ENCODE data around the gene PAXIP1. TPM values are rescaled to one million over a fixed set of nuclear protein-coding genes. Genes with fewer than 3 reads are reported as not detected.
"Not testable (repeated sequence)": the region's sequence is repeated elsewhere in the genome, so short reads cannot be mapped to it uniquely, and the experiment has no call there.

PAXIP1 gene
- total and polyA plus RNA-seq, 8 donors, result 10.6 to 22.3 (median 19.6) TPM

- Histone ChIP-seq H3K36me3 (peaks cover 0 to 92% of the 10 kb centered on the region in 2 donors), H3K27ac (no peak overlapping the region), H3K4me3 (no peak overlapping the region), H3K9me3 (no peaks in the 10 kb centered on the region), H3K4me1 (no peaks in the 10 kb centered on the region), H3K27me3 (no peaks in the 10 kb centered on the region)
- no peak for TF ChIP-seq CTCF (IDR thresholded peaks at IDR 0.05)
- DNase-seq (no peak), ATAC-seq (no peak)
- intact Hi-C loops (cut with DNase I), result no loop called here
Observed at GRCh38 chr7:154947604-154948003, 55.3 kb downstream of the PAXIP1 start.

- no peak for ATAC-seq
Observed at GRCh38 chr7:154946166-154946565, 56.8 kb downstream of the PAXIP1 start.

GRCh38 chr7:154943906-154944305, 59.0 kb downstream of the PAXIP1 start:
- no peak for DNase-seq
- Histone ChIP-seq H3K36me3 (peaks cover 0 to 58% of the 10 kb centered on the region in 2 donors), H3K4me1 (no peaks in the 10 kb centered on the region), H3K9me3 (no peaks in the 10 kb centered on the region), H3K27me3 (no peaks in the 10 kb centered on the region), H3K4me3 (no peak overlapping the region), H3K27ac (no peak overlapping the region)
- no peak for TF ChIP-seq CTCF (IDR thresholded peaks at IDR 0.05)
- ATAC-seq, result no peak
- intact Hi-C loops (cut with DNase I), result no loop called here

More at GRCh38 chr7:154946166-154946565, 56.8 kb downstream of the PAXIP1 start:
- intact Hi-C loops (cut with DNase I), result no loop called here
- no peaks in the 10 kb centered on the region for H3K27me3 ChIP-seq
- H3K9me3 ChIP-seq, result no peaks in the 10 kb centered on the region
- peaks cover 0 to 79% of the 10 kb centered on the region in 2 donors for H3K36me3 ChIP-seq
- no peak for TF ChIP-seq CTCF (IDR thresholded peaks at IDR 0.05)
- no peak overlapping the region for H3K4me3 ChIP-seq
- no peak overlapping the region for H3K27ac ChIP-seq
- H3K4me1 ChIP-seq, result no peaks in the 10 kb centered on the region
- no peak for DNase-seq

GRCh38 chr7:154942691-154943090, 60.2 kb downstream of the PAXIP1 start:
- H3K27ac ChIP-seq, result no peak overlapping the region
- H3K4me3 ChIP-seq, result no peak overlapping the region
- intact Hi-C loops (cut with DNase I), result no loop called here
- no peaks in the 10 kb centered on the region for H3K27me3 ChIP-seq
- peaks cover 0 to under 1% of the 10 kb centered on the region in 2 donors for H3K4me1 ChIP-seq
- no peak for ATAC-seq
- TF ChIP-seq CTCF (IDR thresholded peaks at IDR 0.05), result no peak
- no peaks in the 10 kb centered on the region for H3K9me3 ChIP-seq
- H3K36me3 ChIP-seq, result peaks cover 0 to 47% of the 10 kb centered on the region in 2 donors
- no peak for DNase-seq

GRCh38 chr7:154937837-154938236, 65.1 kb downstream of the PAXIP1 start:
- H3K4me1 ChIP-seq, result peaks cover 0 to 3% of the 10 kb centered on the region in 2 donors
- DNase-seq (no peak), ATAC-seq (no peak)
- intact Hi-C loops (cut with DNase I), result no loop called here
- no peak overlapping the region for H3K27ac ChIP-seq
- peaks cover 0 to 19% of the 10 kb centered on the region in 2 donors for H3K9me3 ChIP-seq
- no peaks in the 10 kb centered on the region for H3K27me3 ChIP-seq
- H3K36me3 ChIP-seq, result peaks cover 0 to 6% of the 10 kb centered on the region in 2 donors
- TF ChIP-seq CTCF (IDR thresholded peaks at IDR 0.05), result no peak
- no peak overlapping the region for H3K4me3 ChIP-seq

- intact Hi-C loops (cut with DNase I); H3K4me3 ChIP-seq; ATAC-seq; DNase-seq; H3K27ac ChIP-seq; H3K27me3 ChIP-seq; H3K36me3 ChIP-seq; H3K4me1 ChIP-seq: not testable (repeated sequence)
- H3K9me3 ChIP-seq, result peaks cover 0 to 19% of the 10 kb centered on the region in 2 donors
Observed at GRCh38 chr7:154934353-154934952, 68.5 kb downstream of the PAXIP1 start.
